Retinal pigment epithelial cell (primary cell): ENCODE measurements around the gene TTI1.

Source experiments
- DNase-seq: peaks from one replicate; pipeline ENCODE4 v3.0.0-alpha.2; 2010; ENCODE audit warnings: low read depth
- H3K4me3 ChIP-seq: 2 replicates; pipeline ENCODE4 v1.5.1; 2011; ENCODE audit warnings: mild to moderate bottlenecking, low read length, control low read depth, moderate library complexity
- TF ChIP-seq, protein P1 (sequence below): conservative IDR thresholded peaks from 2 replicates; pipeline ENCODE4 v1.5.1; 2011; ENCODE audit warnings: low read depth, low read length, control low read depth, inconsistent platforms

The TTI1 gene

DNA sequence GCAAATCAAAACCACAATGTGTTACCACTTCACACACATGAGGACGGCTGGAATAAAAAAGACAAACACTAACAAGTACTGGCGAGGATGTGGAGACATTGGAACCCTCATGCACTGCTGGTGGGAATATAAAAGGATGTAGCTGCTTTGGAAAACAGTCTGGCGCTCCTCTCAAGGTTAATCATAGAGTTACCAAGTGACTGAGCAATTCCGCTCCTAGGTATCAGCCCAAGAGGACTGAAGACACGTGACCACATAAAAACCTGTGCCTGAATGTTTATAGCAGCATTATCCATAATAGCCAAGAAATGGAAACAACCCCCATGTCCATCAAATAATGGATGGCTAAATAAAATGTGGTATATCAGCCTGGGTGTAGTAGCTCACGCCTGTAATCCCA is 85.3 kb downstream of the TTI1 start:
- TF ChIP-seq, protein P1, sequence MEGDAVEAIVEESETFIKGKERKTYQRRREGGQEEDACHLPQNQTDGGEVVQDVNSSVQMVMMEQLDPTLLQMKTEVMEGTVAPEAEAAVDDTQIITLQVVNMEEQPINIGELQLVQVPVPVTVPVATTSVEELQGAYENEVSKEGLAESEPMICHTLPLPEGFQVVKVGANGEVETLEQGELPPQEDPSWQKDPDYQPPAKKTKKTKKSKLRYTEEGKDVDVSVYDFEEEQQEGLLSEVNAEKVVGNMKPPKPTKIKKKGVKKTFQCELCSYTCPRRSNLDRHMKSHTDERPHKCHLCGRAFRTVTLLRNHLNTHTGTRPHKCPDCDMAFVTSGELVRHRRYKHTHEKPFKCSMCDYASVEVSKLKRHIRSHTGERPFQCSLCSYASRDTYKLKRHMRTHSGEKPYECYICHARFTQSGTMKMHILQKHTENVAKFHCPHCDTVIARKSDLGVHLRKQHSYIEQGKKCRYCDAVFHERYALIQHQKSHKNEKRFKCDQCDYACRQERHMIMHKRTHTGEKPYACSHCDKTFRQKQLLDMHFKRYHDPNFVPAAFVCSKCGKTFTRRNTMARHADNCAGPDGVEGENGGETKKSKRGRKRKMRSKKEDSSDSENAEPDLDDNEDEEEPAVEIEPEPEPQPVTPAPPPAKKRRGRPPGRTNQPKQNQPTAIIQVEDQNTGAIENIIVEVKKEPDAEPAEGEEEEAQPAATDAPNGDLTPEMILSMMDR = no peak
- no peak for DNase-seq
- no peak overlapping the region for H3K4me3 ChIP-seq

DNA sequence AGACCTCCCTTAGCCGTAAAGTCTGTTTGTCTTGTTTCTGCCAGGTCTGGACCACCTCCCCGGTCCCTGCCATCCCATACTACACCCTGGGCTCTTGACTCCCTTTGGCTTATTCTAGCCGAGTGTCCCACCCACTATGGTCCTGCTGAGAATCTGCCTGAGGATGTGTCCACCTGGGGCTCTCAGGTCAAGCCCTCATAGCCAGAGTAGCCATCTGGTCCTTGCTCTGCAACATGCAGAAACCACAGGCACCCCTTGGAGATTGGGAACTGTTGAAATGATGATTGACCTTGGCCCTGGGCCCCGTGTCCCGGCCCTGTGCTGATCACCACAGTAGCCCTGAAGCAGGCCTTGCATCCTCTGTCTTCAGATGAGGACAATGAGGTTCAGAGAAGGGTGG is 86.3 kb downstream of the TTI1 start:
- no peak for DNase-seq
- TF ChIP-seq, protein P1 = no peak
- no peak overlapping the region for H3K4me3 ChIP-seq

- TF ChIP-seq, protein P1 = no peak
- no peak for DNase-seq
- H3K4me3 ChIP-seq = no peak overlapping the region
These were observed 88.1 kb downstream of the TTI1 start for GRCh38 chr20:37945091-37945547.

DNA sequence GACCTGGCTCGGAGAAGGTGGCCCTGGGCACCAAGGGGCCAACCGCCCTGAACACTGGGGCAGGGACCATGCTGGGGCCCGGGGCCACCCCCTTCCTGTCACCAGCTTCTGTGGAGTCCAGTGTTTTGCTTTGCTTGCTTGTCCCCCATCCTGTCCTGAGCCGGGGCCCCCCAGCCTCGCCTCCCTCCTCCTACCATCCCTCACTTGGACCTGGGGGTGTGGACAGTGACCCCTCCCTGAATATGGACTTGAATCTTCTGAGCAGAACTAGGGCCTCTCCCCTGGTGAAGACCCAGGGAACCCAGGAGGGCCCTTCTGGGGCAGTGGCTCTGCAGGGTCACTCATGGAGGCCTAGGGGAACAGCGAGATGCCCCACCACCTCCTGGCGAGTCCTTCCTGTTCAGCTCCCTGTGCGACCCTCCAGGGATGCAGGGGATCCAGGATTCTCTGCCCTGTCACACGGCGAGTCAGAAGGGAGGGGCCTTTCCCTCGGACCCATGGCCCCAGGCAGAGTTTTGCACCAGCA is 88.7 kb downstream of the TTI1 start:
- H3K4me3 ChIP-seq = no peak overlapping the region
- no peak for DNase-seq
- TF ChIP-seq, protein P1 = no peak

- no peak overlapping the region for H3K4me3 ChIP-seq
- TF ChIP-seq, protein P1 = peak; percentile 14
- no peak for DNase-seq
These were observed 89.5 kb downstream of the TTI1 start for GRCh38 chr20:37943501-37944455.

DNA sequence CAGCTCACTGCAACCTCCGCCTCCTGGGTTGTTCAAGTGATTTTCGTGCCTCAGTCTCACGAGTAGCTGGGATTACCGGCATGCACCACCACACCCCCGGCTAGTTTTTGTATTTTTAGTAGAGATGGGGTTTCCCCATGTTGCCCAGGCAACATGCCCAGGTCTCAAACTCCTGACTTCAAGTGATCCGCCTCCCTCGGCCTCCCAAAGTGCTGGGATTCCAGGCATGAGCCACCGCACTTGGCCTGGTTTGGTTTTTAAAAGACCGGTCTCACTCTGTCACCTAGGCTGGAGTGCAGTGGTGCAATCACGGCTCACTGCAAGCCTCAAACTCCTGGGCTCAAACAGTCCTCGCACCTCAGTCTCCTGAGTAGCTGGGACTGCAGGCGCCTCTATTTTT is 90.2 kb downstream of the TTI1 start:
- DNase-seq = no peak
- TF ChIP-seq, protein P1 = no peak
- H3K4me3 ChIP-seq = no peak overlapping the region
